ENCODE measurements around the gene COL1A1.

COL1A1 gene

DNA sequence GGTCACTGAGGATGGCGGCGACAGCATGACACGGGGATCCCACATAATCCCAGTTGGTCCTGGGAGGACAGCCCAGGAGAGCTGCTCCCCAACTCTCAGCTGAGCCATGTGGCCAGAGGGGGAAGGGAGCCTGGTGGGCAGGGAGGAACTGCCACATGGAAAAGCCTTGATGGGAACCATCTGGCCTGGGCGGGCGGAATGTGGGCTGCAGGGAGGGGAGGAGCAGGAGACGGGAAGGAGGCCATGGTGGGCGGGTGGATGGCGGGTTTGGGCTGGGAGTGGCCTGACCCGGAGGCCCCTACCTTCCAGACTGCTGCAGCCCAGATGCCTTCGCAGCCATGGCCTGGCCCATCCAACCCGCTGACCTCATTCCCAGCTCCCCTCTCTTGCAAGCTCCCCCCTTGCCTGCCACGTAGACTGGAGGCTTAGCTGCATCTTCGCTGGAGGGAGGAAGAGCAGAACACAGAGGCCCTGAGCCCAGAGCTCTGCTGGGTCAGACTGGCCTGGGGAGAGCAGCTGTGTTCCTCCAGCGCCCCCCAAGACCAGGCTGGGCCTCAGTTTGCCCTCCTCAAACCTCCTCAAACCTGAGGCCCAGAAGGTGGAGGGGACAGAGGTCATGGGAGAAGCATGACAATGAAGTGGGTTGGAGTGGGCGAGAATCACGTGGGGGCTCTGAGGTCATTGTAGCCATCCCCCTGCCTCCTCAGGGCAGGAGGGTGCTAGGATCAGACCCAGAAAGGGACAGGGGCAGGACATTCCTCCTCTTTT is 8.2 kb upstream of the COL1A1 start:
- Histone ChIP-seq H3K36me3 (ENCODE audit: insufficient read depth, low read length) (no peaks in the 10 kb centered on the region), H3K4me3 (ENCODE audit: low read depth, low read length, poor library complexity, severe bottlenecking) (no peak overlapping the region), H4K20me1 (ENCODE audit: insufficient read depth, low read length) (no peaks in the 10 kb centered on the region), H3F3A (ENCODE audit: insufficient read depth, low read length) (no peaks in the 10 kb centered on the region), H3K79me2 (ENCODE audit: insufficient read depth, low read length) (no peaks in the 10 kb centered on the region), H3K9me2 (ENCODE audit: low read depth, low read length) (no peaks in the 10 kb centered on the region), H3K9ac (ENCODE audit: low read length) (no peak overlapping the region), H3K27me3 (ENCODE audit: insufficient read depth, low read length) (peaks cover 9% of the 10 kb centered on the region; the same call in 1 of the 2 replicates), H3K4me2 (ENCODE audit: low read length) (no peak overlapping the region), H3K4me1 (ENCODE audit: insufficient read depth, low read length, severe bottlenecking) (no peaks in the 10 kb centered on the region), H3K9me3 (ENCODE audit: low read length) (no peaks in the 10 kb centered on the region), H2AFZ (ENCODE audit: low read length) (no peak overlapping the region), H3K27ac (ENCODE audit: low read depth, low read length, poor library complexity, severe bottlenecking) (no peak overlapping the region)
- no peak for TF ChIP-seq EZH2 (IDR thresholded peaks at IDR 0.05; ENCODE audit: borderline replicate concordance, low read length)
- TF ChIP-seq, protein P1, sequence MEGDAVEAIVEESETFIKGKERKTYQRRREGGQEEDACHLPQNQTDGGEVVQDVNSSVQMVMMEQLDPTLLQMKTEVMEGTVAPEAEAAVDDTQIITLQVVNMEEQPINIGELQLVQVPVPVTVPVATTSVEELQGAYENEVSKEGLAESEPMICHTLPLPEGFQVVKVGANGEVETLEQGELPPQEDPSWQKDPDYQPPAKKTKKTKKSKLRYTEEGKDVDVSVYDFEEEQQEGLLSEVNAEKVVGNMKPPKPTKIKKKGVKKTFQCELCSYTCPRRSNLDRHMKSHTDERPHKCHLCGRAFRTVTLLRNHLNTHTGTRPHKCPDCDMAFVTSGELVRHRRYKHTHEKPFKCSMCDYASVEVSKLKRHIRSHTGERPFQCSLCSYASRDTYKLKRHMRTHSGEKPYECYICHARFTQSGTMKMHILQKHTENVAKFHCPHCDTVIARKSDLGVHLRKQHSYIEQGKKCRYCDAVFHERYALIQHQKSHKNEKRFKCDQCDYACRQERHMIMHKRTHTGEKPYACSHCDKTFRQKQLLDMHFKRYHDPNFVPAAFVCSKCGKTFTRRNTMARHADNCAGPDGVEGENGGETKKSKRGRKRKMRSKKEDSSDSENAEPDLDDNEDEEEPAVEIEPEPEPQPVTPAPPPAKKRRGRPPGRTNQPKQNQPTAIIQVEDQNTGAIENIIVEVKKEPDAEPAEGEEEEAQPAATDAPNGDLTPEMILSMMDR (IDR thresholded peaks at IDR 0.05; ENCODE audit: low read length), result no peak

- H3K4me3 ChIP-seq (ENCODE audit: low read depth, low read length, poor library complexity, severe bottlenecking), result no peak overlapping the region
- no peaks in the 10 kb centered on the region for H3K79me2 ChIP-seq (ENCODE audit: insufficient read depth, low read length)
- H3K9me2 ChIP-seq (ENCODE audit: low read depth, low read length), result no peaks in the 10 kb centered on the region
- no peak overlapping the region for H2AFZ ChIP-seq (ENCODE audit: low read length)
- H3K4me2 ChIP-seq (ENCODE audit: low read length), result no peak overlapping the region
- H3F3A ChIP-seq (ENCODE audit: insufficient read depth, low read length), result no peaks in the 10 kb centered on the region
- H3K4me1 ChIP-seq (ENCODE audit: insufficient read depth, low read length, severe bottlenecking), result no peaks in the 10 kb centered on the region
- no peak for TF ChIP-seq EZH2 (IDR thresholded peaks at IDR 0.05; ENCODE audit: borderline replicate concordance, low read length)
- TF ChIP-seq, protein P1 (IDR thresholded peaks at IDR 0.05; ENCODE audit: low read length), result no peak
- no peaks in the 10 kb centered on the region for H4K20me1 ChIP-seq (ENCODE audit: insufficient read depth, low read length)
- H3K9ac ChIP-seq (ENCODE audit: low read length), result no peak overlapping the region
- peaks cover 9% of the 10 kb centered on the region; the same call in 1 of the 2 replicates for H3K27me3 ChIP-seq (ENCODE audit: insufficient read depth, low read length)
- no peaks in the 10 kb centered on the region for H3K36me3 ChIP-seq (ENCODE audit: insufficient read depth, low read length)
- no peaks in the 10 kb centered on the region for H3K9me3 ChIP-seq (ENCODE audit: low read length)
- no peak overlapping the region for H3K27ac ChIP-seq (ENCODE audit: low read depth, low read length, poor library complexity, severe bottlenecking)
These were observed 7.7 kb upstream of the COL1A1 start for GRCh38 chr17:50209133-50209471.

DNA sequence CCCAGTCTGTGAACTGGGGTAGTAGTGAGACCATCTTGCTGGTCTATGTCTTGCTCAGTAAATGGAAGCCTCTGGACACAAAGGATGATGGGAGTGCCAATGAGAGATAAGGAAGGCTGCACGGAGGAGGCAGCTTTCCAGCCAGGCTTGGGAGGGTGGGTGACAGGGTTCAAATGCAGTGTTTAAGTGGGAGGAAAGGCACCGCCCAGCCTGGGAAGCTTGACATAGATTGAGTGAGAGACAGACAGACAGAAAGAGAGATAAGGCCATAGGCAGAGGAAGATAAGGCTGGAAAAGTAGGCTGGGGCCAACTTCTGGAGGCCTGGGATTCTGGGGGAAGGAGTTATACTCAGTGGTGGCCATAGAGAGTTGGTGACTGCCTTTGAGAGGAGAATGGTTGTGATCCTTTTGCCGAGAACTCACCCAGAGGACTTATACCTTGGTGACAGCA is 7.2 kb upstream of the COL1A1 start:
- Histone ChIP-seq H4K20me1 (ENCODE audit: insufficient read depth, low read length) (no peaks in the 10 kb centered on the region), H2AFZ (ENCODE audit: low read length) (no peak overlapping the region), H3K4me2 (ENCODE audit: low read length) (no peak overlapping the region), H3K27ac (ENCODE audit: low read depth, low read length, poor library complexity, severe bottlenecking) (no peak overlapping the region), H3K4me1 (ENCODE audit: insufficient read depth, low read length, severe bottlenecking) (no peaks in the 10 kb centered on the region), H3K9me3 (ENCODE audit: low read length) (no peaks in the 10 kb centered on the region), H3K9me2 (ENCODE audit: low read depth, low read length) (no peaks in the 10 kb centered on the region), H3K4me3 (ENCODE audit: low read depth, low read length, poor library complexity, severe bottlenecking) (no peak overlapping the region), H3K79me2 (ENCODE audit: insufficient read depth, low read length) (no peaks in the 10 kb centered on the region), H3F3A (ENCODE audit: insufficient read depth, low read length) (no peaks in the 10 kb centered on the region), H3K9ac (ENCODE audit: low read length) (no peak overlapping the region), H3K36me3 (ENCODE audit: insufficient read depth, low read length) (no peaks in the 10 kb centered on the region), H3K27me3 (ENCODE audit: insufficient read depth, low read length) (peaks cover 9% of the 10 kb centered on the region; the same call in 1 of the 2 replicates)
- TF ChIP-seq, protein P1 (IDR thresholded peaks at IDR 0.05; ENCODE audit: low read length), result no peak
- no peak for TF ChIP-seq EZH2 (IDR thresholded peaks at IDR 0.05; ENCODE audit: borderline replicate concordance, low read length)

All from OCI-LY1 (cell line).